ENCODE measurements around the gene GRID1.
A peak's percentile ranks its signal among the peaks of the same experiment; 100 is the strongest.

The GRID1 gene

DNA sequence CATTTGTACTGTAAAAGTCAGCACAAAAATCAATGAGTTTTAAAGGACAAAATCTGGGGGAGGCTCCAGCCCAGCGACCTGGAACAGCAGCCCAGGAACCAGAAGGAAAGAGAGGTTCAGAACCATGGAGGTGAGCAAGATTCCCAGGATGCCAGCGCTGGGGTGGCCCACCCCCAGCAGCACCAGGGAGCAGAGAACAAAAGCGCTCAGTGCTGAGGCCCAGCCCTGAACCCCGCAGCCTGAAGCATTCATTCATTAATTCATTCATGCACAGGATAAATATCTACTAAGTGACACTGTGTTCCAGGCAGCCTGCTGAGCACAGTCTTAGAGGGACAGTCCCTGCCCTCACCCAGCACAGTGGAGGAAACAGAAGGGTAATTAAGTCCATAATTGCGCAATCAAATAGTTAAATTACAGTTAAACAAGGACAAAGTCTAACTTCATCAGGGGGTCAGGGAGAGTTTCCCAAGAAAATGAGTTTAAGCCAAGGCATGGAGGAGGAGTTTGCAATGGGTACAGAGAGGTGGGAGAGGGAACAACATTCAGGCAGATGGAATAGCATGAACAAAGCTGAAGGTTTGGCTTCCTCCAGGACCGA lies 202.3 kb downstream of the GRID1 start:
- no peak for DNase-seq

DNA sequence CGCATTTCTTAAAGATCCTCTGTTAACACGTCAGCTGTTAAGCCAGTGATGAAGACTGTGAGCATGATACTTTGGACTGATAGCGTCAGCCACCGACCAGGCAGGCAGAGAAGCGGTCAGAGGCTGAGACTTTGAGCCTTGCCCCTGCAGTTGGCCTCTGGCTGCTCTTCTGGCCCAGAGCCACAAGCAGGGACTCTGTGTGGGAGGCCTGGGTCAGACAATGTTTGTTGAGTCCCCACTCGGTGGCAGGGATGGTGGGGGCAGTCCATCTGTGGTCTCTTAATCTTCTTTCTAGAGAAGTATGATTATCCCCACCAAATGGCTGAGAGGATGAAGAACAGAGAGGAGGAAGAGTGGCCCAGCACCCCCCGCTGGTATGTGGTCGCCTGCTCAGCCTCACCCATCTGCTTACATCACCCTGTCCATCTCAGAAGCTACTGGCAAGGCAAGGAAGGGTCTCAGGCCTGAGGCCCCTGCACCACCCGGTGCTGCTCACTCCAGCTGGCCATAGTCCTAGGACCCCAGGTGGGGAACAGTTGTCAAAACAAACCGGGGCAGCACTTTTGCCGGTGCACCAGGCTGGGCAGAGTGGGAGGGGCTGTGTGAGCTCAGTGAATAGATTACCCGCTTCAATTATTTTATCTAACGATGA lies 202.9 kb downstream of the GRID1 start:
- DNase-seq = no peak

DNA sequence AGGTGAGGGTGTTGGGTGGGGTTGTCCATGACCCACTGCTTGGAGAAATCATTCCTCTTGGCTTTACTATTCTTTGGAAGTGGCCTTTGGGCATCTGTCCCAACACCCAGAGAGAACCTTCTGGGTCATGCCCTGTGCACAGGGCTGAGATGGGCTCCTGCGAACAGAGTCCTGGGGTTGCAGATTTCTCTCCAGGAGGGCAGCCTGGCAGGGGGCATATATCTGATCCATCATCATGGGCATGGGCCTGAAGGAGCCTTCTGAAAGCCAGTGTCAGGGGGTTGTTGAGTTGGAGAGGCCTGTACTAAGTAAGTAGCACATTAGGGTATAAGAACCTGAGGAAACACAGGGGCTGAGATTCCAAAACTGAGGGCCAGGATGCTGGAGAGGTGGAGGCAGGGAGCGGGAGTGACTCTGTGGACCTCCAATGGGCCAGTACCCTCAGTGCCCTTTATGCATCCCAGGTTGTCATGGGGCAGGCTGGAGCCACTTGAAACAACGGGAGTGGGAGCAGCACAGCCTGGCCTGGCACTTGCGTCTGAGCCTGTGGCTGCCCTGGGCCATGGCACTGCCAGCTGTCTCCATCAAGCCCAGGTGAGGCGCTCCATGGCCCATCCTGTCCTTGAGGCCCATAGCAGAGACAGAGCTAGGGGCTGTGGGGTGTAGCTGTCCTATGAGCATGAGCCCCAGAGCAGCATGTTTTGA lies 203.7 kb downstream of the GRID1 start:
- DNase-seq = no peak

DNA sequence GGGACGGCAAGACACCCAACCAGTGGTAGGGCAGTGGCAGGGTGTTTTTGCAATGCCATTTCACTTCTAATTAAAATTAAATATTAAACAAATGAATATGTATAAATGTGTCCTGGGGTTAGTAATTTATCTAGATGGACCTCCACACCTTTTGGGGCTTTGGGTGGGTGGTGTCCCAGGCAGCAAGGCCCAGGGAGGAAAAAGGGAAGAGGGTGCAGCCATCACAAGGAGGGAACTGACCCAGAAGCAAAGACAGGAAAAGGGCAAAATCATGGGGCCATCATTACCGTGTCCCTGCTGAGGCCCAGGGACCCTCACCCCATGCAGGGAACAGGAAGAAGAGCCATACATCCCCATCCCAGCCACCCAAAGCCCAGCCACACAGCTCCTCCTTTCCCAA lies 204.6 kb downstream of the GRID1 start:
- DNase-seq = no peak

DNA sequence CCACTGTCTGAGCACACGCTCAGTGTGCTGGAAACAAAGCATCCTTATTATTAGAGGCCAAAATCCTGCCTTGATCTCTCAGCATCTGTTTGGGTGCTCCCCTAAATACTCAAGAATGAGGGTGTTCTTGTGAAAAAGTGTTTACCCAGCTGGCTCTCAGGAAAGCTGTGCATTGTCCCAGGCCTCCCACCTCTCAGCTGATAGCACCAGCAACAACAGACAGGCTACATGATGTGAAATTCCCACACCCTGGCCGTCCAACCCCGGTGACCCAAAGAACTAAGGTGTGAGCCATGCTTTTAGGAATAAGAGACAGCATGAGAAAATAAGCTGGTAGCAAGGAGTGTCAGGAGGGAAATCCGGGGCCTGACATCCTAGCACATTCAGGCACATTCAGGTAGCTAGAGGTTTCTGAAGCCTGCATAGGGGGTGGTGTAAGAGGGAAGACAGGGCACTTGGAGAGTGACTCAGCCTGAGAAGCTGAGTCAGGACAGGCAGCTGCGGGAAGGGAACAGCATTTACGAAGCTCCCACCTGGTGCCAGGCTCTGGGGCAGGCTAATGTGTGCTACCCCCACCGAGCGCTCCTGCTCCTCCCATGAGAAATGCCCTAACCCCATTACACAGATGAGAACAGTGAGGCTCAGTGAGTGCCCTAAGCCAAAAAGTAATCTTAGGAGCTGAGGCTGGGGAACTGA lies 205.6 kb downstream of the GRID1 start:
- no peak for DNase-seq

DNA sequence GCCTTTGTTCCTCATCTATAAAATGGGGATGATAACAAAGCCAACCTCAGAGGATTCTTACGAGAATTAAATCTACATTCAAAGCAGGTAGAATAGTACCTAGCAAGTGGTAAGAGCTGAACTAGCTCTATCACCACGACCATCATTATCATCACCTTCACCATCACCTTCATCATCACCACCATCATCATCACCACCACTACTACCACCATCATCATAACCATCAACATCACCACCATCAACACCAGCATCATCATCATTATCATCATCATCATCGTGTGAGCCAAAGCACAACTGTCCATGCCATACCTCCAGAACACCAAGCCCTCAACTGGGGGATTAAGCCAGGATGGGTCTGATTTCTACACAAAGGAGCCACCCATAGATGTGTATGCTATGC lies 206.8 kb downstream of the GRID1 start:
- DNase-seq = no peak

DNA sequence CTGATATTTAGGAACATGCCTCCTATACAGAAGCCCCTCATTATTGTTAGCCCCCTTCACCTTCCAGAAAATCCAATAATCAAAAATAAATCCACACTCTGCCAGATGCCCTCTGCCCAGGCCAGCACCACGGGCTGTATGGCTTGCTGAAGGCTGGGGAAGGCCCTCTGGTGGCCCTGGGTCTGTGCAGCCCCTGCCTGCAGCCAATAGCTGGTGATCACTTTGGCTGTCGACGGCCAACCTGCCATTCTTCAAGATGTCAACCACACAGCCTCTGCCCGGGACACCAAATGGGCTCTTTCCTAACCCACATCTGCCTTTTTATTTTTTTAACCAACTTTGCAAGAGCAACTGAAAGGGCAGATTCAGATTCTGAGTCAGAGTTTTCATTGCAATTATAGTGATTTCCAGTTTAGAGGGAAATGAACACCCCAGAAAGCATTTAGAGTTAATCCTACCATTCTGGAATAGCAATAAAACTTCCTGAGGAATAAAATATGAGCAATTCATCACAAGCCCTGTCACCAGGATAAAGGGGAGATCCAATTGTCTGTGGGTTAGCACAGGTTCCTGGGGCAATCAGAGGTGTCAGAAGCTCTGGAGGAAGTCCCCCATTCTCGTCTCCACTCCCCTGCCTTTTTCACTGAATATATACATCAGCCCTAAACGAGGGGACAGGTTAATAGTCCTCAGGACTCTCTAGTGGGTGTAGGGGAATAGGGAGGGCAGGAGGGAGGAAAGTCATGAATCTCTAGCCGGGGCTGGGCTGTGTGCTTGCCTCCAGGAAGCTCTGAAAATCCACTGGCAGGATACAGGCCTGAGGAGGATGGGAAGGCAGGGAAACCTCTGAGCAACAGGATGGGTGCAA lies 211.3 kb downstream of the GRID1 start:
- no peak for DNase-seq

DNA sequence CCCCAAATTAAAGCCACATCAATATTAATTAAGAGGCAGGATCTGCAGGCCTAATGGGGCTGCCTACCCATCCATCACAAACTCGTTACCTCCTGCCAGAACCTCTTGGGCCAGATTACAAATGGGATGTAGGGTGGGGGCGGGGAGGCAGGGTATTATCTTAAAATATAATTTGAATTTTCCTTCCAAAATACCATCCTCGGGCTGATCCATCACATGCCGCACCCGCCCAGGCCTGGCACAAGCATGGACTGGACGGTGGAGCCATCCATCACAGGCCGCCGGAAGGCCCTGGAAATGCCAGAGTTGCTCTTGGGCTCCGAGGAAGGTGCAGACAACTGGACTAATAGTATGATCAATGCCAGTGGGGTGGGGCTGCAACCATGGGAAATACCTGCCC lies 212.8 kb downstream of the GRID1 start:
- no peak for DNase-seq

DNA sequence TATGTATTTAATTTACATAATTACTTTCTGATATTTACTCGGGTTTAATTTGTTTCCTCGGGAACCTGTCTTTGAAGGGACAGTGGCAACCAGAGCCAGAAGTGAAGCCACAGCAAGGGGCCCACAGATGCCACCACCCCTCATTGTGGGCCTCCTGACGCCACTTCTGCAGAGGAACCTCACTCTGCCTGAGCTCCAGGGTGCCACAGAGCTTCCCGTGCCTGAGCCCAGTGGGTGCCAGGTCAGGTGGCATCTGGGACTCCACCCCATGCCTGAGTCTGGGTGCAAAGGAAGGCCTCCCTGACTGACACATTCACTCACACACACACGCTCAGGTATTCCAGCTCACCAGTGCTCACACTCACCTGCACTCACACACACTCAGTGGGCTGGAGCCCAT lies 213.7 kb downstream of the GRID1 start:
- DNase-seq = no peak

DNA sequence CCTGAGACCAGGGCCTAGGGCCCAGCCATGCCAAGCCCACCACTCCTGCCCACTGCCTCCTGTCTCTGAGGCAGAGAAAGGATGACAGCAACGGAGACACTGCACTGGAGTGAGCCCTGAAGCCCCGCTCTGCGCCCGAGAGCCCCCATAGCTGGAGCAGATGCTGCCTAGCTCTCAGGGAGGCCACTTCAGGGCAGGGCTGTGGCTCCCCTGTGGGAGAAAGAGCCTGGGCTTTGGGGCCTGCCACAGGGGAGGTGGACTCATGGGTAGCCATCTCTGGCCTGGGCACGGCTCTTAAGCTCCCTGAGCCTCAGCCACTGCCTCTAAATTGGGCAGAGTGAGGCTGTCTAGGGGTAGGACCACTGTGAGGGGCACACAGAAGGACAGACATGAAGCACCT lies 214.2 kb downstream of the GRID1 start:
- DNase-seq = no peak

DNA sequence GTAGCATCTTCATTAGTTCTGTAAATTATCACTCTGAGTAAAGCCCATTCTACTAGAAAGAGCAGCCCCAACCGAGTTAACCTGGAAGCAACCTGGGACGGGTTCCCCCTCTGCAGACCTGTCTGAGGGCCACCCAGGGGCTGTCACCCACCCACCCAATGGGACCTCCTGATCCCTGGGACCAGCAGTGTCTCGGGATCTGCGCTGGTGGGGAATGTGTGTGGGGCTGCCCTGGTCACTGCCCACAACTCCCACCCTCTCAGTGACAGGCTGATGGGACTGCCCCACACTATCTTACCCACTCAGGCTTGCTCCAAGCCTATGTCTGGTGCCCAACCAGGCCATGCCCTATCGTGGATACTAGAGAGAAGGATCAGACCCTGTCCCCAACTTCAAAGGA lies 215.0 kb downstream of the GRID1 start:
- DNase-seq = no peak

DNA sequence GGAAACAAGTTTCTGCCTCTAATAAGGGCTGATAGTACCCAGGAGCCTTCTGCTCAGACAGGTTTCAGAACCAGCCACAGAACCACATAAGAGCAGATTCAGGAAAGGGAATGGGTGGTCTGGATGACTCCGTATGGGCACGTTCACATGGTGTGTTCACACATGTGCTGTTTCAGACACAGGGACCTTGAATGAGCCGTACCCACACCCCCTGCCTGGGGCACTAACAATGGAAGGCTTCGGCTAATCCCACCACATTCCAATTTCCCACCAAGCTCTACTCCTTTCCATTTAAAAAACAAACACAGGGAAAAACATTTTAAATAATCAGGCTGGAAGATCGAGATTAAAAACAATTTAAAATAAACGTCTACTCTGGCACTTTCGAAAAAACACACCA lies 217.3 kb downstream of the GRID1 start:
- DNase-seq = no peak

DNA sequence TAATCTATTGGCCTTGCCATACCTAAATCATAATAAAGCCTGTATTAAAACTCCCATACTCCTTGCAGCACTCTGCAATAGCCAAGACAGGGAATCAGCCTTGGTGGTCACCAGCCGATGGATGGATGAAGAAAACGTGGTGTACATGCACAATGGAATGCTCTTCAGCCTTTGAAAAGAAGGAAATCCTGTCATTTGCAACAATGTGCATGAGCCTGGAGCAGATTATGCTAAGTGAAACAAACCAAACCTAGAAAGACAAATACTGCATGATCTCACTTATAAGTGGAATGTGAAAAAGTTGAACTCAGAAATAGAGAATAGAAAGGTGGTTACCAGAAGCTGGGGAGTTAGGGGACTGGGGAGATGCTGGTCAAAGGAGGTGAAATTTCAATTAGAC lies 218.5 kb downstream of the GRID1 start:
- no peak for DNase-seq

DNA sequence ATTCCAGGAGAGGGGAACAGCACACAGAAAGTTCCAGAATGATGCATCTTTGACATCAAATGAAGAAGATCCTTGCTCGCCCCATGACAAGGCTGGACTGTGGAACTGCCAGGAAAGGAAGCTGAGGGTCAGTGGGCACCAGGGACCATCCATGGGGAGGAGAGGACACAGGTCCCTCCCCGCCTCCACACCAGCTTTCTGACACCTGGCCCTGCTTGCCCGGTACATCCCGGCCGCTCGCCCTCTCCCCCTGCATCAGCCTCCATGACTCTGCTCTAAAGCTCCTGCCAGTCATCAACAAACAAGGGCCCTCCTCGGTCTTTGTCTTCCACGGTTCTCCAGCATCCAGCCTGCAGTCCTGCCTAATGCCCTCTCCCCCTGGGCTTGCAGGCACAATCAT lies 222.3 kb downstream of the GRID1 start:
- no peak for DNase-seq

DNA sequence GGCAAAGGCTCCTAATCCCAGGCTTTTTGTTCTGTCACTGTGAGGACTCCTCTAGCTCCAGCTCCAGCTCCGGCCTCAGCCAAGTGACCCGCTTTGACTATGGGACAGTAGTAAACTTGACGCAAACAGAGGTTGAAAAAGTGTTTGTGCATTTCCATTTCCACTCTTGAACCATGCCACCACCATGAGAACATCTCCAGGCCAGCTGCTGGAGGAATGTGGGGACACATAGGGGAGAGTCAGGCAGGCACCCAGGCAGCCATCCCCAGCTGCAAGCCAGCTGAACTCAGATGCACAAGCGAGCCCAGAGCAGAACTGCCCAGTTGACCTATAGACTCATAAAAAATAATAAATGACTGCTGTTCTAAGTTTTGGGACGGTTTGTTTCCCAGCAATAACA lies 224.7 kb downstream of the GRID1 start:
- DNase-seq = no peak

DNA sequence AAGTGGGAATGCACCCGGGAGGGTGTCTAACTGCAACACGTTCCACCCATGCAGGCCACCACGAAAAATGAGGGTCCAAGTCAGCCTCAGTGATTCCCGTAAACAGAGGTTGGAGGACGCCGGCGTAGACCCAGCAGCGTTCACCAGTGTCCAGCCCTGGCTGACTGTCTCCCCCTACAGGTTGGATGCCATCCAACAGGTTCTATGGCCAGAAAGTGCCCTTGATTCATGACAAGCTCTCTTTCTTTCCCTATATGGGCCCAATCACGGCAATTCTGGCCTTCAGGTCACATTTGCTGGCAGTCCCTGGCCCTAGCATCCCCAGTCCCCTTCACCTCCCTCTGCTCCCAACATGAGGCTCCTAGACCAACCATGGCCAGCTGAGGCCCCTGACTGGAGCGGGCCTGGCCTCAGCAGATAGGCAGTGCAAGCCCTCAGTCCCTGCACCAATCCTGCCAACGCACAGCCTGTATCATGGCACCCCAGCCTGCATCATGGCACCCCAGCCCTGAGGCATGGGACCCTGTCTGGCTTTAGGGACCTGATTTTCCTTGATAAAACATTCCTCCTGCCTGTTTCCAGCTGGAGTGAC lies 227.4 kb downstream of the GRID1 start:
- DNase-seq = peak in 7 of 14 donors; percentile 11 to 32 (median 24)

DNA sequence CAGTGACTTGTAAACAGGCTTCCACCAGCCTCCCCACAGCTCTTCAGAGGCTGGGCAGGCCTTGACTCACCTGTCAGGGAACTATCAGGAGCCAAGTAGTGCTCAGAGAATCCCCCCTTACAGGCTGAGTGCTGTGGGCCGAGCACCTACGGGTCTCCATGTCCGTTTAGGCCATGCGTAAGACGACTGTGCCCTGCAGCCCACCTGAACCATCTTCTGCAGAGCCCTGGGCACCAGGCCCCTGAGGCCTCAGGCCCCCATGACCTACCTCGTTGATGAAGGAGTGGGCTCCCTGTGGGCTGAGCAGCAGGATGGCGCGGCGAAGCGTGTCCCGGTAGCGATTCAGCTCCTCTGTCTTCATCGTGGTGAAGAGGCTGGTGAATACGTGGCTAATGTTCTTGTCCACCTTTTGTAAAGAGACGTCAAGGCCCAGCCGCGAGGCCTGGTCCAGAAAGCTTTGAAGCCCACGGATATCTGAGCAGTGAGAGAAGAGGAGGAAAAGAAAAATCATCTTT lies 228.0 kb downstream of the GRID1 start:
- no peak for DNase-seq

DNA sequence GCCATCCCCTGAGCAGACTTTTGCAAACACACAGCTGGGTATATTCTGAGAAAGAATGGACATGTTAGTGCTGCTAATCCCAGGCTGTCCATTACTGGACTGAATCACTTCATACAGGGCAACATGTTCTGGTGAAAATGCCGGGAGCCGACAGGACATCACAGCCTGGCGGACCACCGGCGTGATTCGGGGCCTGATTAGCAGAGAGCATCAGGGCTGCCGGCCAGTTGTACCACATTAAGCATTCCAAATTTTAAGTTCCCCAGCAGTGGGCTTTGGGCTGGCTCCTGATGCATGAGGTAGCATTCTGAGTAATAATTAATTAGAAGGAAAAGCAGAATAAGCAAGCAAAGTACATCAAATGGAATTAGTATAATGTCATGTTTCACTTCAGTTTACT lies 229.0 kb downstream of the GRID1 start:
- DNase-seq = no peak

DNA sequence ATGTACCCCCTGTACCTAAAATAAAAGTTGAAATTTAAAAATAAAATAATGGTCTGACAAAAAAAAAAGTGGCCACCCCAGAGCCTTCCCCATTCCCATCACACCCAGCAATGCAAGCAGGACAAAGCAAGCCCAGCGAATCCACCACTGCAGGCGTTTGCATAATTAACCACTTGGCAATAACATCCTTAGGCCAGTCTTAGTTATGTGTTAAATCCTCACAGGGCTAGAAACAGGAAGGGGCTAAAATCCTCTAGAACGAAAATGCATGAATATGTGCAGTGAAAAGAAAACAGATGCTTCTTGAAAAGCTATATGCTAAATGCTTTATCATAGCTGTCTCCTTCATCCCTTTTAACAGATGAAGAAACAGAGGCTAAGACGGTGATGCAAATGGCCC lies 229.7 kb downstream of the GRID1 start:
- no peak for DNase-seq

DNA sequence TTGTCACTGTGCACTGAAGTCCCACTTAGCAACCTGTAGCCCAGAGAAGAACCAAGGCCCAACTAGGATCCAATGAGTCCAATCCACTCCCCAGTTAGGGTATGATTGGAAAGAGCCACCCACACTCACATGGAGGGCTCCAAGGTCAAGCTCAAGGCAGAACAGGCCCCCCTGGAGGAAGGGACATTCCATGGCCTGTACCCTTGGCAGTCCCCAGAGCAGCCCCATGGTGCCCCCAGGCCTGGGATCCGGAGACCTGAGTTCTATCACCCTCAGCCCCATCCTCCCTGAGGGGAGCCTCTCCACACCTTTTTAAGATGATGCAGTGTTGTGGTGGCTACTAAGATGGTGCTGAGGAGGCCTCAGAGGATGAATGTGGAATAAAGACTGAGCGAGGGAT lies 231.4 kb downstream of the GRID1 start:
- DNase-seq = no peak

DNA sequence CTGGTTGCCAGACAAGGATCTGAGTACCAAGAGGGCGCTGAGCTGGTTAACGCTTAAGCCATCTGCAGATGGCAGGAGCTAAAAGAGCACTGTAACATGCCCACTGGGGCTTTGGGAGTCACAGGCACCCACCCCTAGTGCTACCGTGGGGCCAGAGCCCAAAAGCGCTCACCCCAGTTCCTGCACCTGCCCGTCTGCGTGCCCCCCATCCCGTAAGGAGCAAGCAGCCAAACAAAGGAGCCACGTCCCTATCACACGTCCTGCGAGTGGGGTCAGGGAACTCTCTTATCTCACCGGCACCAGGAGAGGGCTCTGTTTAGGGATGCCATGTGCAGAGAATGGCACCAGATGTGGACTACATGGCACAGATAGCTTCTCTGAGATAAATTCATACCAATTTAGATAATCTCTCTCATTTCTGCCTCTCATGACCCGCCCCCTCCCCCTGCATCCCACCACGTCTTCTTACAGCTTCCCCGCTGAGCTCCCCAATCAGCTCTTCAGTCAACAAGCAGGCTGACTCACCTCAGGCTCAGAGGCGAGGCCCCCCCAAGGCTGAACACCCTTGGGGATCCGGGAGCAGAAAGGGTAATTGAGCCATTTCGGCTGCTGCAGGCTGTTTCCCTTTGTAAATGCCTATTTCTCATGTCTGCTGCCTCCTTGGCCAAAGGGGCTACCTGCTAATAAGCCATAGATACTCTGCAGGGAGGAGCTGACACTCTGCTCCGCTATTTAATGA lies 235.7 kb downstream of the GRID1 start:
- no peak for DNase-seq
